GM18508 (cell line): ENCODE data around the gene LIG1.
"Not testable (repeated sequence)": the region's sequence is repeated elsewhere in the genome, so short reads cannot be mapped to it uniquely, and the experiment has no call there.

Experiments
- ATAC-seq: cut with Tn5 transposase; IDR thresholded peaks from one replicate; pipeline ENCODE4 v1.9.1; 2021; ENCODE audit warnings: moderate number of reproducible peaks; ENCODE audit not compliant: insufficient read depth, unreplicated experiment

Gene LIG1

GRCh38 chr19:48088991-48089390 lies 81.2 kb downstream of the LIG1 start:
- ATAC-seq: not testable (repeated sequence)

- ATAC-seq: no peak
These were observed 84.0 kb downstream of the LIG1 start for GRCh38 chr19:48085904-48086864.

GRCh38 chr19:48085076-48085475 lies 85.1 kb downstream of the LIG1 start:
- no peak for ATAC-seq

GRCh38 chr19:48081106-48081505 lies 89.0 kb downstream of the LIG1 start:
- no peak for ATAC-seq

GRCh38 chr19:48070177-48070769 lies 99.9 kb downstream of the LIG1 start:
- ATAC-seq: not testable (repeated sequence)

GRCh38 chr19:48069435-48069834 lies 100.7 kb downstream of the LIG1 start:
- no peak for ATAC-seq
